HG03064 (cell line): ENCODE measurements around the gene GOT2.
"Not testable (repeated sequence)": the region's sequence is repeated elsewhere in the genome, so short reads cannot be mapped to it uniquely, and the experiment has no call there.

ENCODE experiments used
- ATAC-seq: cut with Tn5 transposase; IDR thresholded peaks from one replicate; pipeline ENCODE4 v1.9.1; 2021; ENCODE audit warnings: low read depth; ENCODE audit not compliant: unreplicated experiment

The GOT2 gene

DNA sequence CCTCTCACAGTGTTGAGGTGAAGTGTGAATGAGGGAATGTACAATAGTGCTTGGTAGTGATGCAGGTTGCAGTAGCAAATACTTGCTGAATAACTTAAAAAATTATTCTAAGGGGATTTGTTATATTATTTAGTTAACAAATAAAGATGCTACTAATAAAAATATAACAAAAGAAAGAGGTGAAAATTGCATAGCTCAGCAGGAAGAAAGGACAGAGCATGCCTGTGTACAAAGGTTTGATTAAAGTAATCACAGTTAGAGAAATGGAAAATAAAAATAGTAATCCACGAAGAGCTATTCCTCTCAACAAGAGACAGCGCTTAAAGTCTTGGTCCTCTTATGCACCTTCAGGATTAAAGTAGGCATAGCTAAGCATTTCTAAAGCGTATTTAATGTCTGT lies 11.0 kb downstream of the GOT2 start:
- no peak for ATAC-seq

DNA sequence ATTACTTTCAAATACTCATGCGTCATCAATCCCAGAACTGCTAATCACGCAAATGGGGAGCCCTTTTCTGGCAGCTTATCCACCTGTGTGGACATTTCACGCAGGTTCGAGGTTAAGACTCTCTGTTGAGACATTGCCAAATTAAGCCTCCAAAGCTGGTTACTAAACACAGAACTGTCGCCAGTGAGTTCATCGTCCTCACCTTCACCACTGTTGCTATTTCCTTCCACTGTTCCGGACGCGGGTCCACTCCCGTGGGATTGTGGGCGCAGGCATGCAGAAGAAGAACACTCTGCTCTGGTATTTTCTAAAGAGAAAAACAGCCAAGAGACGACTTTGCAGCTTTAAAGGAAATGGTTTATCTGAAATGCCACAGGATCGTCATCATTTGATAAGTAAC lies 16.1 kb downstream of the GOT2 start:
- no peak for ATAC-seq

DNA sequence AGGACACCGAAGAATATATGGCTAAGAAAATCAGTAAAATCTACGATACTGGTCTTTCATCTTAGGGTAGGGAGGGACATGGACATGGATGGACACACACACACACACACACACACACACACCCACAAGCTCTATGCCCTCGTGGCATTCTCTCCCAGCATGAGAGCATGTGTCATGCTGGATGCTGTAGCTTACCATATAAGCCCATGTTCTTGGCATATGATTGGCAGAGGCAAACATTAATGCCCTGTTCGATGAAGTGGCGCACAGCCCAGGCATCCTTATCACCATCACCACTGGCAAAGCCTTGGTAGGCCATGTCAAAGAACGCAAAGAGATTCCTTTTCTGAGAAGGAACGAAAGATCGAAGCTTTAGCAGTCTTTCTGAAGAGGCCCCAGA lies 17.6 kb downstream of the GOT2 start:
- no peak for ATAC-seq

DNA sequence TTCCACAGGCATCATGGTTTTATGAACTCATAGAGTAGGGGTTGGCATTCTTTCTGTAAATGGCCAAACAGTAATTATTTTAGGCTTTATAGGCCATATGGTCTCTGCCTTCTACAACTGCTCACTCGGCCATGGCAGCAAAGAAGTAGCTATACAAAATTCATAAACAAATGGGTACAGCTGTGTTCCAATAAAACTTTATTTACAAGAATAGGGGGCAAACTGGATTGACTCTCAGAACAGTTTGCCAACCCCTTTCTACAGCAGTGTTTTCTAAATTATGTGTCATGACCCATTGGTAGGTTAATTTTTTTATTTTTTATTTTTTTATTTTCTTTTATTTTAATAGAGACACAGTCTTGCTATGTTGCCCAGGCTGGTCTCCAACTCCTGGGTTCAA lies 20.4 kb downstream of the GOT2 start:
- ATAC-seq: no peak

DNA sequence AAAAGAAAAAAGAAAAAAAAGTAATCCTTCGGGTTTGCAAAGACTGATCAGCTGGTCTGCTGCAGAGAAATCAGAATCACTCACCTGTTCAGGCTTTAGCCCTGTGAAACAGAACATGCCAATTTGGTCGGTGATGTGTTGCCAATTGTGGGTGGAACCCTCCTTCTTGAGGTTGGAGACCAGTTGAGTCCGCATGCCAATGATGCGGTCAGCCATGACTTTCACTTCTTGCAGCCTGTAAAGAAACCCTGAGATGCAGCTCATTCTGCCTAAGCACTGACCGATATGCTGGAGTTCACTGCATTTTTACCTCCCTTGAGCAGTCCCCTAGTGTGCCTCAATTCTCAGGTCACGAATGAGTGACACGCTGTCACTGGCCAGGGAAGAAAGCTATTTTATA lies 24.8 kb downstream of the GOT2 start:
- ATAC-seq: no peak

DNA sequence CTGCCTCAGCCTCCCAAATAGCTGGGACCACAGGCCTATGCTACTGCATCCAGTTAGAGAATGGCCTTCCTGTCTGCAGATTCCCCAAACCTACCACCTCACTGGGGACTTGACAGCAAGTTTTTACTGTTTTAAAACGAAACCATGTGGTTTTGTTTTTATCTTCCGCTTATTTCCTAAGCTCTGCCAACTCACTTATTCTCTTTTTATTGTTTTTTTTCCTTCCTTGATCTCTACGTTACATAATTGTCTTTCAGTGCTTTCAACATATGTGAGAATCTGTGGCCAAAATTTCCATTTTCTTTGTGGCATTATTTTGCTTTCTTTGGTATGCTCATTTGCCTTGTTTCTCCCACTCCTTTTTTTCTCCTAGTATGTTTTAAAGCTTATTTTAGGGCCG lies 35.0 kb downstream of the GOT2 start:
- no peak for ATAC-seq

DNA sequence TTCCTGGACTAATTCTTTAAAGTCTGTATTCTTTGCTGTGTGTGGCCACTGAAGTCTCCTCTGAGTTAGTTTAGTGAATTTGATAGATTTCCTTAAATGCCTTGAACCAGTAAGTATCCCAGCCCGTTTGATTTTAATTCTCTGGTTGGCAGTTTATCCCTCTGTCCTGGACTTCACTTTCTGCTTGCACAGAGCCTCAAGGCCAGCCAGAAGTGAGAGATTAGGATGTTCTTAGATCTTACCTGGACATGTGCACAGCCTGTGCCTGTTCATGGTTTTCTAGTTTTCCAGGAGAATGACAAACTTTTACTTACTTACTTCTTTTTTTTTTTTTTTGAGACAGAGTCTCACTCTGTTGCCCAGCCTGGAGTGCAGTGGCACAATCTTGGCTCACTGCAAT lies 38.7 kb downstream of the GOT2 start:
- ATAC-seq: no peak

DNA sequence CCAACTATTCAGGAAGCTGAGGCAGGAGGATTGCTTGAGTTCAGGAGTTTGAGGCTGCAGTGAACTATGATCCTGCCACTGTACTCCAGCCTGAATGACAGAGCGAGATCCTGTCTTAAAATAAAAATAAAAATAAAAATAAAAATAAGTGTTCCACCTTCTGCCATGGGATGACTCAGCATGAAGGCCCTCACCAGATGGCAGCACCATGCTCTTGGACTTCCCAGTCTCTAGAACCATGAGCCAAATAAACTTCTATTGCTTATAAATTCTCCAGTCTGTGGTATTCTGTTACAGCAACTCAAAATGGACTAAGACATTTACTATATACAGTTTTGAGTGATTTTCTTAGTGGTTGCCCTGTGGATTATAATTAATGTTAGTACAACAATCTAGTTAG lies 41.7 kb downstream of the GOT2 start:
- no peak for ATAC-seq

DNA sequence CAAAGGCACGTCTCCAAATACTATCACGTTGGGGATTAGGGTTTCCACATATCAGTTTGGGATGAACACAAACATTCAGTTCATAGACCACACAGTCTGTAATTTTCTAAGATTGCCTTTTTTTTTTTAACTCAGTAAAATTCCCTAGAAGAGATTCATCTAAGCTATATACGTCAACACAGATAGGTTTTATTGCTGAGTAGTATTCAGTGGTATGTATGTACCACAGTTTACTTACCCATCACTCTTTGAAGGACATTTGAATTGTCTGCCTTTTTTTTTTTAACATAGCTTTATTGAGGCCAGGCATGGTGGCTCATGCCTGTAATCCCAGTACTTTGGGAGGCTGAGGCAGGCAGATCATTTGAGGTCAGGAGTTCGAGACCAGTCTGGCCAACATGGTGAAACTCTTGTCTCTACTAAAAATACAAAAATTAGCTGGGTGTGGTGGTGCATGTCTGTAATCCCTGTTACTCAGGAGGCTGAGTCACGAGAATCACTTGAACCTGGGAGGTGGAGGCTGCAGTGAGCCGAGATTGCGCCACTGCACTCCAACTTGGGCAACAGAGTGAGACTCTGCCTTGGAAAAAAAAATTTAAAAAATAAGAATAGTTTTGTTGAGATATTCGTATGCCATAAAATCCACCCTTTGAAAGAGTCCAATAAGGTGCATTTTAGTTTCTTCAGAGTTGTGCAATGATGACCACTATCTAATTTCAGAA lies 47.0 kb downstream of the GOT2 start:
- not testable (repeated sequence) for ATAC-seq

DNA sequence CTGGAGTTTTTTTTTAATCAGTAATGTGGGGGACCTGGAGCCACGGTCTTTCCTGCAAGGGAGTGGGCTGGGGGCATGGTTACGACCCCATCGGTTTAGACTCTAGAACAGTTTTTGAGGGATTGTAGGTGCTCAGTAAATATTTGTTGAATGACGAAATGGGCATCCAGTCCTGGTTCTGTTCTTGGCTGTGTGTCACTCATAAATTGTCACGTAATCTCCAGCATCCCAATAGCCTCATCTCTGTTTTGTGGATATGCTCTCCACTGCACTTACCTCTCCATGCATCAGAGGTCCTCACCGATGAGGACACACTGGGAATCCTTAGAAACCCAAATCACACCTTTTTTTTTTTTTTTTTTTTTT lies 49.0 kb downstream of the GOT2 start:
- no peak for ATAC-seq

DNA sequence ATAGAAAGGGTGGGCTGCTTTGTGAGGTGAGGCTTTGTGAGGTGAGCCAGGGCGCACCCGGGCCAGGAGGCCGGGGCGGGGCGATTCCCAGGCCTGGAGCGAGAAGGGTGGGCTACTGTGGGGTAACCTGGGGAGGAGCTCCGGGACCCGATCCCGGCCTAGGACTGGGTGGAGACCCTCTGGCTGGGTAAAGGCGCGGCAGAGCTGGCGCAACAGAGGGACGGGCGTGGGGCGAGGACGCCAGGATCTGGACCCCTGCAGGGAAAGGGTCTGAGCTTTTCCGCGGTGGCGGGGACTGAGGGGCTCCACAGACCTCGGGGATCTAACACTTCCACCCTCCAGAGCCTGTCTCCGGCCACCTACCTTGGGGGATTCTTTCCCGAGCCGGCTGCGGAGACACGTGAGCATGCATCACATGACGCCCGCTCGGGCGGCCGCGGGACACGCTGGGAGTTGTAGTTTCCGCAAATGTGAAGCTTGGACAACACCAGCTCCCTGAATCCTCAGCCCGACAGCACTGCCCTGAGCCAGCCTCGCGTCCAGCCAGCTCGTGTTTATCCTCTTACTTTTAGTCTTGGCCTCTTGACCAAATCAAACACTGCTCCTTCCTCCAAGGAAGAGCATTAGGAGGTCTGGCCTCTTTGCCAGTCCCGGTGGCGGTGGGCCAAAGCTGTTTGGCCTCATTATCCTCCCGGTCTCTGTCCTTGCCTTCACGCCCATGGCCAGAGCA lies 49.6 kb downstream of the GOT2 start, which contains the start of gene SLC38A7:
Gene SLC38A7 (minus strand): TSS at position 417 of the 730 bp plus-strand sequence. CDS start 4,644 bp downstream, outside the sequence.
- peak; percentile 99 for ATAC-seq

DNA sequence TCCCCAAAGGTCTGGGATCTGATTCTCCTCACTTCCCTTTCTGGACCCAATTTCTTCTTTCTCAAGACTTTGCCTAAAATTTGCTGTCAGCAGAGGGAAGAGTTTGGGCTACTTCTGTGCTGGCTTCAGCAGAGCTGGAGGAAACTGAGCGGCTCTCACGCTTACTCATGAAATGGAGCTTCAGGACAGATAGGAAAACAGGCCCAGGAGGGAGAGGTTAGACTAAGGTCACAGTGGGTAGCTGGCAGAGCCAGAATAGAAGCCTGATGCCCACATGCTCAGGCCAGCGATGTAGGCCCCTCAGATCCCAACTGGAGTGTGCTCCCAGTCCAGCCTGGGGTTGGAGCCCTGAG lies 50.1 kb downstream of the GOT2 start:
- ATAC-seq: no peak

DNA sequence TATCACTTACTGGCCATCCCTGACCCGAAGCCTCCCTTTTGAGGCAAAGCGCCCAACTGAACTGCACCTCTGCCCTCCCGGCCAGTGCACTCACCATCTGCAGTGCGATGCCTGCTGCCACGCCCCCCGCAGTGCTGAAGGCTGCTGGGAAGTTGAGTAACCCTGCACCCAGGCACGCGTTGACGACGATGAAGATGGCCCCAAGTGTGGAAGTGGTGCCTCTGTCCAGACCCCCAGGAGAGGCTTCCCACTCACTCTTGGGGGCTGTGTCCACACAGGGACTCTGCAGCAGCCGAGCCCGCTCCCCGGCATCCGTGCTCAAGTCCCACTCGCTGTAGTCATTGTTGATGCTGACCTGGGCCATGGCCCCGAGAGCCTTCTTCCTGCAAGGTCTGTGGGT lies 54.4 kb downstream of the GOT2 start:
- no peak for ATAC-seq

DNA sequence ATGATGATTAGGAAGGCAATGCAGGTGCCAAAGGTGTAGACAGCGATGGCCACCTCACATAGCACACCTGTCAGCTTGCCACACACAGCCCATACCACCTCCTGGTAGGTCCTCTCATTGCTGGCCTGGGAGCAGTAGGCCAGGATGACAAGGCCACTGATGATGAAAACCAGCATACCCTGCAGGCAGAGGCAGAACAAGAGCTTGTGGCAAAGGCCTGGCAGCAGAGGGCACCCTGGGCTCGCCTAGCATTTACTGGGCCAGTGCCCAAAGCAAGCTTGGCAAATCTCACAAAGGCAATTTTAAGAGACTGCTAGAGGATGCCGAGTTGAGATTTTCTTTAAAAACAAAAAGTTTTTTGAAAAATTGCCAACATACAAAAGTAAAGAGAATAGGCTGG lies 55.4 kb downstream of the GOT2 start:
- no peak for ATAC-seq

DNA sequence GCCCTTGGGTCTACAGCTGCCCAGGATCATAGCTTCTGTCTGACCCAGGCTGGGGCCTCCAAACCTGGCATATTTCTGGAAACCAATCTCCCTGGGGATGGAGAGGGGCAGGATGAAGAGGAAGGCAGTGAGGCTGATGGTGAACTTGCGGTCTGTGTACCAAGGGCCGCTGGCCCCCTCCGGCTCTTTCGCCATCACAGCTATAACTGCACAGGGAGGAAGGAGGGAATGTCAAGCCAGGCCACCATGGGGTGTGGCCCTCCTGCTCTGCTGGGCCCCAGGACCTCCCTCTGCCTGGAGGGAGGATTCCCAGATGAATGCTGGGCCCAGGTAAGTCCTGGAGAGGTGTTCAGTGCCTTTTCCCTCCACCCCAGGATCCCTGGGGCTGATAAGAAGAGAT lies 55.8 kb downstream of the GOT2 start:
- ATAC-seq: no peak

DNA sequence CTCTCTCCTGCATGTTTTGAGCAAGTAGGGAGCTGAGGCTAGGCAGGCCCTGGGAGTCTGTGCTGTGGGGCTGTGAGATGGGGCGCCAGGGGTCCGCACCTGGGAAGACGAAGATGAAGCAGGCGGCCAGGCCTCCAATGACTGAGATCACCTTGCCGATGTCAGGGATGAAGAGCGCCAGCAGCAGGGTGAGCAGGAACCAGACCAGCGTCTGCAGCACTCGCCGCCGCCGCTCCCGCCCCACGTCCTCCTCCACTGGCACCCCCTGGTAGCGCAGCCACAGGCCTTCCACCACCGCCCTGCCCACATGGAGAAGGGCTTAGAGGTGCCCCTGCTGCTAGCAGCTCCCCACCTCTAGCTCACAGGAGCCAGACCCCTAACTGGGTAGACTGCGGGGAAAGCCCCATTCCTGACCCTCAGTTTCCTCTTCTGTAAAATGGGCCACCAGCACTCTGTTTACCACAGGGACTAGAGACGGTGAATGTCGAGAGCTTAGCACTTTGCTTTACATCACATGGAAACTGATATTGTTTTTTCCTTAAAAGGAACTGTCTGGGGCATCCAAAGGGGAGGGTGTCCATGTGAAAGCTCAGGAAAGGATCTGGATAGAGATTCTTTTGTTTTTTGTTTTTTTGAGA lies 63.1 kb downstream of the GOT2 start:
- ATAC-seq: no peak

DNA sequence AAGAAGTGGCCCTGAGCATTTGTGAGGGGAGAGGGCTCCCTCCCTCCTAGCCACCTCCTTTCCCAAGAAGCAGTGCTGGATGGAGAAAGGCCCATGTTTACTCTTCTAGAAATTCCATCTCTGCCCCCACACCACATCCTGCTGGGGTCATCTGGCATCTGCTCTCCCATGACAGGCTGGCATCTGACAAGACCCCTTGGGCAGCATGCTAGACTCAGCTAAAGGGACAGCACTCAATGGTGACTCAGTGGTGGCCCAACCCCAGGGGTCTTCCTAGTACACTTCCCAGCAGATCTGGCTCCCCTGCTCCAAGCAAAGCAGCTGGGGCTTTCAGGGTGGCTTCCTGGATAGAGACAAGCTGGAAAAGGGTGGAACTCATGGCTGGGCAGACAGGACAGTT lies 63.9 kb downstream of the GOT2 start:
- no peak for ATAC-seq

DNA sequence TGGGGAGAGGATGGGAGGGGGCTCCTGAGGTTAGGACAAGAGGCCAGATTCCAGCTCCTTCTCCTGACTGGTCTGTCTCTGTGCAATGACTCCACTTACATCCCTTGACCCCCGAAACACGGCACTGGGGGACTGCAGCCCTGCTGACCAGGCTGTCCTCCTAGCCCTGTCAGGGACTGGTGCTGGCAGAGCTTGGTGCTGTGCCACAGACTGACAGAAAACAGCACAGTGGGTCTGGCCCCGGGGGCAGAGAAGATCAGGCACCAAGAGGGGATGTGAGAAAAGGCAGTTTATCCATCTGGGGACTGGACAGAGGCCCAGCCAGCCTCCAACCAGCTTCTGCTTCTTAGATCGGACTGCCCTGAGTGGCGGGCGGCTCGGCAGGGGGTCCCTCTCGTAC lies 68.9 kb downstream of the GOT2 start:
- no peak for ATAC-seq

DNA sequence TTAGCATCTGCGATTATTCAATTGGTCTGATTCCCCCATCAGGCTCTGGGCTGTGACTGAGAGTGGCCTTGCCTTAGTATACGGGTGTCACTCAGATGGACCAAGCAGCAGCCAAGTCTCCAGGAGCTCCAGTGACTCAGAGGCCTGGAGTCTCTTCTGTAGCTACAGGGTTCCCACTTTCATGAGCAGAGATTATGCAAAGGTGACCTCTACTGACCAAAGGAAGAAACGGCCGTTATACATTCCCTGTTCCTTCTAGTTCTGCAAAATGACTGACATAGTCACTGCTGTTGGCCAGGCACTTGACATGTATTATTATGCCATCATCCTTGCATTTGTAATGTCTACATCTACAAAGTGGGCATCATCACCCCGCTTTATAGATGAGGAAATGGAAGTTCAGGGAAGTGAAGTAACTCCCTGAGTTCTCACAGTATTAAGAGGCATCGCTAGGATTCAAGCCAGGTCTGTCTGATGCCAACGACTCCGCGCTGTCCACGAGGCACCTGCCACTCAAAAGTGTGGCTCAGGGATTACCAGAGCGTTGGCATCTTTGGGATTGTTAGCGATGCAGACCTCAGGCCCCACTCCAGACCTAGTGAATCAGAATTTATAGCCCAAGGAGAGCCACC lies 72.8 kb downstream of the GOT2 start:
- no peak for ATAC-seq

DNA sequence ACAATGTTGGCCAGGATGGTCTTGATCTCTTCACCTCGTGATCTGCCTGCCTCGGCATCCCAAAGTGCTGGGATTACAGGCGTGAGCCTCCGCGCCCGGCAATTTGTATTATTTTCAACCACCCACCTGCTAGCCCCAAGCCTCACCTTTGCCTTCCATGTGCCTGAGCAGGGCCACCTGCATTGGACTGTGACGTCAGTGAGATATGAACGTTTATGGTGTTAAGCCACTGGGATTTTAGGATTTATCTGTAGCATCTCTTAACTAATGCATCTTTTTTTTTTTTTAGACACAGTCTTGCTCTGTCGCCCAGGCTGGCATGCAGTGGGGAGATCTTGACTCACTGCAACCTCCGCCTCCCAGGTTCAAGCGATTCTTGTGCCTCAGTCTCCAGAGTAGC lies 74.2 kb downstream of the GOT2 start:
- ATAC-seq: not testable (repeated sequence)

DNA sequence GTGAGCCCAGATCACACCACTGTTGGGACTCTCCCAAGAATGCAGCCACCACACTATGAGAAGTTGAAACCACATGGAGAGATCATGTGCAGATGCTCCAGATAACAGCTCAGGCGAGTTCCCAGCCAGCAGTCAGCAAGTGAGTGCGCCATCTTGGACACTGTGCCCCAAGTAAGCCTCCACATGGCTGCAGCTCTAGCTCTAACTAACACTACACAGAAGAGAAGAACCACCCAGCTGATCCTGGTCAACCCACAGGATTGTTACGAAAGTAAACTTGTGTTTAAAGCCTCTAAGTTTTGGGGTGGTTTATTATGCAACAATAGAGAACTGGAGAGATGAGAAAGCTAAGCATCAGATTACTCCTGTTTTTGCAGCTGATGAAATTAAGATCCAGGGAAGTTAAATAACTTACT lies 75.3 kb downstream of the GOT2 start:
- ATAC-seq: no peak
